ENCODE measurements around the gene GREM2.

Gene GREM2

GRCh38 chr1:240498335-240498734 lies 113.6 kb downstream of the GREM2 start:
- DNase-seq (ENCODE audit: low spot score) = no peak

- no peak for DNase-seq (ENCODE audit: low spot score)
Observed at GRCh38 chr1:240497908-240498307, 114.0 kb downstream of the GREM2 start.

GRCh38 chr1:240496941-240497340 lies 115.0 kb downstream of the GREM2 start:
- no peak for DNase-seq (ENCODE audit: low spot score)

- no peak for DNase-seq (ENCODE audit: low spot score)
Observed at GRCh38 chr1:240496356-240496755, 115.6 kb downstream of the GREM2 start.

GRCh38 chr1:240495601-240496000 lies 116.4 kb downstream of the GREM2 start:
- no peak for DNase-seq (ENCODE audit: low spot score)

DNA sequence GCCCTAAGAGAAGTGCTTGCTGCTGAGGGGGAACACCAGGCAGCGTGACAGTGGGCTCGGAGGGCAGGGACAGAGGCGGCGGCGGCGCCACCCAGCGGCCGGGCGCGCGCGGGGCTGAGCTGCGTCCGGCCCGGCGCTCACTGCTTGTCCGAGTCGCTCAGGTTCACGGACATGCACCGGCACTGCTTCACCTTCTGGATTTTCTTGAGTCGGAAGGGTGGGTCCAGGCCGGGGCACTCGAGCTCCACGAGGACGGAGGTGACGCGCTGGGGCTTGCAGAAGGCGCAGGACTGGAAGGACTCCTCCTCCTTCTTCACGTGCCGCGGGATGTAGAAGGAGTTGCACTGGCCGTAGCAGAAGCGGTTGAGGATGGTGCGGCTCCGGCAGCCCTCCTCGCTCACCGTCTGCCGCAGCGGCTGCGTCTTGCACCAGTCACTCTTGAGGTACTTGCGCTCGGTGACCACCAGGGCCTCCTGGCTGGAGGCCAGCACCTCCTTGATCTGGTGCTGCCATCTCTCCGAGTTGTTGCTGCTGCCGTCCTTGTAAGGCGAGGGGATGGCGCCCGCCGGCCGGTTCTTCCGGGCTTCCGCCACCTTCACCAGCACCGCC lies 119.0 kb downstream of the GREM2 start:
- no peak for DNase-seq (ENCODE audit: low spot score)

DNA sequence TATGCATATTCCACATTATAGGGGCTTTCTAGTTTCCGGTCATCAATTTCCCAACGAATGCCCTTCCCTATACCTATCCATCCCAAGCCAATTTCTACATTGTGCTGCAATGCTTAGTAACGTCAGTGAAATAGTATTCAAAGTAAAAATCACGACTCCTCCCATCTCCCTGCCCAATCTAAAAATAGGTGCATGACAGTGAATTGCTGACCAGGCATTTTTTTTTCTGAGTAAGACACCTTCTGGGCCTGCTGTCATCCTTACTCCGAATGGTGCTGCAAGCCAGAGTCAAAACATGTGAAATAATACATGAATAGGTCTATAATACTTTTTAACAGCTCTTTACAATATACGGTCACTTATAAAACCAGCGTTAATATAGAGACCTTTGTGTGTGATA lies 120.2 kb downstream of the GREM2 start:
- no peak for DNase-seq (ENCODE audit: low spot score)

DNA sequence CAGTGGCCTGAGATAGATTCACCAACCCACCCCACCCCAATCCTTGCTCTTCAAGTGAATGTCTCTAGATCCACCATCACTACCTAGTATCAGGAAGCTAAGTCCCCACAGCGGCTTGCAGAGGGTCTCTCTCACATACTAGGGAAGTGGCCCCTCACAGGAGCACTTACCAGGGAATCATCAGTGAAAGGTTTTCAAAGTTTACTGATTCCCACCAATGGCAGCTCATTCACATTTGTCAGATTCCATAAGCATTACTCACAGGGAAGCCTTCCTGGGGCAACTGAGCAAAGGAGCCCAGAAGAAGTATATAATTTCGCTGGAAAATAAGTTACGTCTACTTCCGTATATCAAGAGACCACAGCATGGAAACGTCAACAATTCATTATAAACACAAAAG lies 120.8 kb downstream of the GREM2 start:
- DNase-seq (ENCODE audit: low spot score) = no peak

GRCh38 chr1:240487493-240487892 lies 124.5 kb downstream of the GREM2 start:
- DNase-seq (ENCODE audit: low spot score) = no peak

- DNase-seq (ENCODE audit: low spot score) = no peak
Observed at GRCh38 chr1:240486611-240487010, 125.3 kb downstream of the GREM2 start.

DNA sequence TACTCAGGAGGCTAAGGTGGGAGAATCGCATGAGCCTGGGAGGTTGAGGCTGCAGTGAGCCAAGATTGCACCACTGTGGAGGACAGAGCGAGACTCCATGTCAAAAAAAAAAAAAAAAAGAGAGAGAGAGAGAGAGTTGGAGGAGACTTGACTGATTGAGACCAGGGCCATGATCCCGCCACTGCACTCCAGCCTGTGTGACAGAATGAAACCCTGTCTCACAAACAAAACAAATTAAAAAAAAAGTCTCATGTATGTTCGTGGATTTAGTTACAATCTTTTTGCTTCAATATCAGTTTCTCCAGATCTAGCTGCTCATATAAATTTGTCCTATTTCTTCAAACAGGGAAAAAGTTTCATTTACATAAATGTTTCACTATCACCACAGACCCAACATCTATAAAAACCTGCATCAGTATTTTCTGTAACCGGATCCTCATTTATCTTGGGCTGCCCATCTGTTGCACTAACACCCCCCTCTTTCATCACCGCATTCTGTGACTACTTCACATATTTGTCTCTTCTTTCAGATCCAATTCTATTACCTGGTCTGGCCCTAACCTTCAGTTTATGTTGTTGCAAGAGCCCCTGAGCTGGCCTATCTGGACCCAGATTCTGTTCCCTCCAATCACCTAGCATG lies 127.0 kb downstream of the GREM2 start:
- no peak for DNase-seq (ENCODE audit: low spot score)

GRCh38 chr1:240478536-240478935 lies 133.4 kb downstream of the GREM2 start:
- no peak for DNase-seq (ENCODE audit: low spot score)

- no peak for DNase-seq (ENCODE audit: low spot score)
Observed at GRCh38 chr1:240475832-240476231, 136.1 kb downstream of the GREM2 start.

GRCh38 chr1:240474133-240474614 lies 137.8 kb downstream of the GREM2 start:
- DNase-seq (ENCODE audit: low spot score) = no peak

DNA sequence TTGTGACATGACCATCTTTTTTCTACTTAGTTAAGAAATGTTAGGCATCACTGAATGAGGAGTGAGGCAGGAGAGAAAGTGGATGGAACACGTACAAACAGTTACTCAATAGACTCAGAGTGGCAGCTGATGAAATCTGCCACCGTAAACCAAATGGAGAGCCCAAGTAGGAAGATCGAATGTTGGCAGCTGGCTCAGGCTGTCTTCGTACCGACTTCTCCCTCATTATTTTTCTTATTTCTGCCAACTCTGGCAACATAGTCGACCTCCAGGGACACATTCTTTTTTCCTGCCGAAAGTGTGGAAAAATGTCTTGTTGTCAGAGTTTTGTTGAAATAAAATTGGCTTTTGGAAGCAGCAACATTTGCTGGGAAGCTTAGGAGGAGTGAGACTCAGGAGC lies 143.3 kb downstream of the GREM2 start:
- no peak for DNase-seq (ENCODE audit: low spot score)

- no peak for DNase-seq (ENCODE audit: low spot score)
Observed at GRCh38 chr1:240467895-240468294, 144.1 kb downstream of the GREM2 start.

DNA sequence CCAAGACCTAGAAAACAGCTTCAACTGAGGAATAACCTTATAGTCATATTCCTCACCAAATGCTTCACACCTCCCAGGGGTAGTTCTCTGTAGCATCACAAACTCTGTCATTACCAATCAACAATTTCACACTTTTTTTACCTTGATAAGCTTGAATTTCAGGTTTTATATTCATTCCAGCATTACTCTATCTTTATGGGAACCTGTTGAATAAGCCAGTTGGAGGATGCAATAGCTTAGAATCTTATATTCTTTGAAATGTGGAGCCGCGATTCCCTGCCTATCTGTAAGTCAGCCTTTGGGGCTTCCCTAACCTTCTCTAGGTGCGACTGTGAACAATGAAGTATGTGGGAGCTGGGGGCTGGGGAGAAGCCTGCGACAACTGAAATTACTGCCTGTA lies 145.4 kb downstream of the GREM2 start:
- DNase-seq (ENCODE audit: low spot score) = no peak

GRCh38 chr1:240465531-240465940 lies 146.4 kb downstream of the GREM2 start:
- no peak for DNase-seq (ENCODE audit: low spot score)

- no peak for DNase-seq (ENCODE audit: low spot score)
Observed at GRCh38 chr1:240464099-240464498, 147.9 kb downstream of the GREM2 start.

DNA sequence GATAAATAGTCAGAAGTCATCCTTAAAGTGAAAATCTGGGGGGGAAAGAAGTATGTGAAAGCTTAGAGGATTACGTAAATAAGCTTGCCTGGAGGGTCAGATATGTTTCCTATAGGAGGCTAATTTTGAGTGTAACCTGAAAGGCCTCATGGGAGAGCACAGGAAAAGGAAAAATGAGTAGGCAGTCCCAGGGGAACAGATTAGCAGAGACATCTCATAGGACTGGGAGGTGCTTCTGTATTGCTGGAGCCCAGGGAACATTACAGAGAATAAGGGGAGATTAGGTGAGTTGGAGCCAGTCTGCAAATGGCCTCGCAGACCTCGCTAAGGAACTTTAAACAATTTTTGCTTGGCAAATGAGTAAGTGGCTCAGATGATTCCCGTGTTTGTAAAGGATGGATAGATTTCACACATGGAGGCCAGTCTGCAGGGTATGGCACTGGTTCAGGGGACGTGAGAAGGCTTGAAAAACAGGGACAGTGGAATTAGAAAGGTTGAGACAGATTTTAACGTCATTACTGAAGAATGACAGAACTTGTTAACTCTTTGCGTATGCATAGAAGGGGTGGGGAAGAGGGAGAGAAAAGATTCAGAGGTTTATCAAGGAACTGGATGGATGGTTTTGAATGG lies 149.1 kb downstream of the GREM2 start:
- no peak for DNase-seq (ENCODE audit: low spot score)

DNA sequence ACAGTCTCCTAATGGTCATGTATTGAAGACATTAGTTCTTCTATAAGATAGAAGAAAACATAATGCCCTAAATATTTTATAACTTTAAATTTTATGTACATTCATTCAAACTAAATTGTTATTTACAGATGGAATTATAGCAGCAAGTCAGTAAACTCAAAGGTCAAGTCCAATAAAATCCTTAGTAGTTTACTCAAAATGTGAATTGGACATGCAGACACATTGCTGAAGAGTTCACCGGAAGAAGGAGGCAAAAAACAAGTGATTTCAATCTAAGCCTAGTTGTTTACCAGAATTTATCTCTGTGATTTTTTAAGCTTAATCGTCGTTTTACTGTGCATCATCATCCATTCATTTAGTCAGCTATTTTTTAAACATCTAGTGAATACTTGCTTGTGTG lies 149.7 kb downstream of the GREM2 start:
- no peak for DNase-seq (ENCODE audit: low spot score)

GRCh38 chr1:240457203-240457602 lies 154.8 kb downstream of the GREM2 start:
- DNase-seq (ENCODE audit: low spot score) = no peak

DNA sequence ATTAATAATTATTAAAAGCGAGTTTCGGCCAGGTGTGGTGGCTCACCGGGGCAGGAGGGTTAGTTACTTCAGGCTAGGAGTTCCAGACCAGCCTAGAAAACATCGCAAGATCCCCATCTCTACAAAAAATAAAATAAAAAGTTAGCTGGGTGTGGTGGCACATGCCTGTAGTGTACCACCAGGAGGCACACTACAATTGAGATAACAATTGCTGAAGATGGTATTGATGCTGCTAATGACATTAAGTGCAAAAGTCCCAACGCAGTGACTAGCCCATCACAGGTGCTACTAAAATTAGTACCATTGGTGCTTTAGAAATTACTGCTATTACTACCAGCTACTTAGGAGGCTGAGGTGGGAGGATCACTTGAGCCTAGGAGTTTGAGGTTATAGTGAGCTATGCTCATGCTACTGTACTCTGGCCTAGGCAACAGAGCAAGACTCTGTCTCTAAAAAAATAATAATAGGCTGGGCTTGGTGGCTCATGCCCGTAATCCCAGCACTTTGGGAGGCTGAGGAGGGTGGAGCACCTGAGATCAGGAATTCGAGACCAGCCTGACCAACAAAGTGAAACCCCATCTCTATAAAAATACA lies 156.6 kb downstream of the GREM2 start:
- no peak for DNase-seq (ENCODE audit: low spot score)

Measured in putamen (tissue), 1 donor.